ENCODE measurements around the gene FCRL1.

The FCRL1 gene

GRCh38 chr1:157773493-157774350 is 46.2 kb downstream of the FCRL1 start:
- no peaks in the 10 kb centered on the region for H3K36me3 Mint-ChIP-seq
- no peak overlapping the region for H3K4me3 Mint-ChIP-seq
- H3K9me3 Mint-ChIP-seq = no peaks in the 10 kb centered on the region
- no peaks in the 10 kb centered on the region for H3K27me3 Mint-ChIP-seq
- H3K4me1 Mint-ChIP-seq = no peaks in the 10 kb centered on the region
- no peak overlapping the region for H3K27ac Mint-ChIP-seq

DNA sequence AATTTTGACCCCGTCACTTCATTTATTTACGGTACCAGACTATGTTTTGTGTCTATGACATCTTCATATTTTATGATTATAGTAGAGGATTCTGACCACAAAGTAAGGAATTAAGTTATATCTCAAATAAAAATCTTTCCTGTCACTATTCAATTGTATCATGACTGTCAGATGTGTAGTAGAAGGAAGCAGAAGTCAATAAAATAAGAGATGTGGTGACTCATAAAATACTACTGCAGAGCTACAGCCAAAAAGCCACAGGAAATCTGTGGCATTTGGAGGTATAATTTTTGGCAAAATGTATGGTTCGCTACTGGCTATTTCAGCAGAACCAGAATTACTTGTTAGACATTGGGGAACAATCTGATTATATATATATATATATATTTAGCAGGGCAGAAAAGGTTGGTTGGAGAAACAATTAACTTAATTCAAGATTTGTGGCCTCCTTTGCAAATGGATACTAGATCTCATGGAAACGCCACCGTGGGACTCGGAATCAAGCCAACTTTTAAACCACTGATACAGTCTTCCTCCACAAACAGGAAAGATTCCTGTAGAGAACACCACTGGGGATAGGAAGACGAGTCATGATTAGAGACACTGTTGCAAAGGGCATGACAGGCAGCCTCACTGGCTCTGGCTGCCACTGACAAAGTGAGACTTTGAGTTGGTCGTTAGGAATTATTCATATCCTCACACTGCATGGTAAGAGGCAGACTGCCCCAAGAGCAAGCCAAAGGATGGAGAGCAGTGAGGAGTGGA is 48.1 kb downstream of the FCRL1 start:
- no peaks in the 10 kb centered on the region for H3K9me3 Mint-ChIP-seq
- H3K4me3 Mint-ChIP-seq = no peak overlapping the region
- H3K27ac Mint-ChIP-seq = no peak overlapping the region
- no peaks in the 10 kb centered on the region for H3K4me1 Mint-ChIP-seq
- no peaks in the 10 kb centered on the region for H3K36me3 Mint-ChIP-seq
- H3K27me3 Mint-ChIP-seq = peaks cover 2% of the 10 kb centered on the region

DNA sequence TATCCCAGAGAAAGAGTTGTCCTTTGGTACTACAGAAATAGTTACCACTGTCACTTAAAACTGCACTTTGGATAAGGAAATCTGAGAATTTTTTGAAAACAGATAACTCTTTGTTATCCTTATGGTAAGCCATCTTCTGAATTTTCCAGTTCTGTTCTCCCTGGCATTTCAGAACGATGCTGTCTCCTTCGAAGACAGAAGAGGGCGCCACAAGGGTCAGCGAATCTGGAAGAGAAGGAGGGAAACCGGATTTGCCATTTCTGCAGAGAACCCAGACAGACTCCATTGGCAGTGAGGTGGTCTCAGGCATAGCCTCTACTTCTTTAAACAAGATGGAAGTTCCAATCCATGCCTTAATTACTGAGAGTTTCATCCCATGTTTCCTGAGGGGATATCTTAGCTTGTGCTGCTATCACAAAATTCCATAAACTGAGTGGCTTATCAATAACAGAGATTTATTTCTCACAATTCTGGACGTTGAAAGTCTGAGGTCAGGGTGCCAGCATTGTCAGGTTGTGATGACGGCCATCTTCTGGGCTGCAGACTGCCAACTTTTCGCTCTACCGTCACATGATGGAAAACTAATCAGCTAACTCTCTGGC is 49.4 kb downstream of the FCRL1 start:
- Mint-ChIP-seq H3K36me3 (no peaks in the 10 kb centered on the region), H3K9me3 (no peaks in the 10 kb centered on the region), H3K27ac (no peak overlapping the region), H3K4me3 (no peak overlapping the region), H3K4me1 (no peaks in the 10 kb centered on the region), H3K27me3 (peaks cover 2% of the 10 kb centered on the region)

GRCh38 chr1:157766792-157767191 is 53.1 kb downstream of the FCRL1 start:
- H3K9me3 Mint-ChIP-seq = no peaks in the 10 kb centered on the region
- H3K27ac Mint-ChIP-seq = no peak overlapping the region
- no peaks in the 10 kb centered on the region for H3K4me1 Mint-ChIP-seq
- no peaks in the 10 kb centered on the region for H3K36me3 Mint-ChIP-seq
- H3K27me3 Mint-ChIP-seq = peaks cover 5% of the 10 kb centered on the region
- H3K4me3 Mint-ChIP-seq = no peak overlapping the region

DNA sequence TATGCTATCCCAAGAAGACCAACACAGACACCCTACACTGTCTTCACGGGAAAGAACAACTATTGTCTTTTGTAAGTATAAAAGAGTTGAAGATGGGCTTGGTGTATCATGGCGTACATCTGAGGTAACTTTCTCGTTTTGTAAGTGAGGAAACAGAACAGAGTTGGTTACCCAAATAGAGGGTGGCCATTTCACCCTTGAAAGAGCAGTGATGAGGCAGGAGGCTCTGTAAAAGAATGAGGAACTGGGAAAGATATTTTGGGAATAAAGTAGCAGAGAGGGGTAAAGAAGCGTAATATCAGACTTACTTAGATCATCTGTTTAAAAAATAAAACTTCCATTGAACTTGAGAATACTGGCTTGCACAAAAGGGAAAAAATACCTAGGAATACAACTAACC is 61.9 kb downstream of the FCRL1 start:
- no peaks in the 10 kb centered on the region for H3K4me1 Mint-ChIP-seq
- H3K4me3 Mint-ChIP-seq = no peak overlapping the region
- H3K36me3 Mint-ChIP-seq = no peaks in the 10 kb centered on the region
- H3K9me3 Mint-ChIP-seq = peaks cover 5% of the 10 kb centered on the region
- no peak overlapping the region for H3K27ac Mint-ChIP-seq
- no peaks in the 10 kb centered on the region for H3K27me3 Mint-ChIP-seq

DNA sequence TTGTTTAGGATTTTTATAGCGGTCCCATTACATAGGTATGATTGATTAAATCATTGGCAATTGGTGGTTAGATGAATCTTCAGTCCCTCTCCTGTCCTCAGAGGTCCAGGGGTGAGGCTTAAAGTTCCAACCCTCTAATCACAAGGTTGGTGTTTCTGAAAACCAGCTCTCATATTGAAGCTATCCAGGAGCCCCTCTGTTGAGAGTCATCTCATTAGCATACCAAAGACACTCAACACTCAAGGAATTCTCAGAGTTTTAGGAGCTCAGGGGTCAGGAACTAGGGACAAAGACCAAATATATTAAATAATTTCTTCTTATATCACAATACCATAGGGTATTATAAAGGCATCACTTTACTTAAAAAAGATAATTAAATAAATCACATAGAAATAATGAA is 66.3 kb downstream of the FCRL1 start:
- H3K4me3 Mint-ChIP-seq = no peak overlapping the region
- no peaks in the 10 kb centered on the region for H3K4me1 Mint-ChIP-seq
- H3K9me3 Mint-ChIP-seq = no peaks in the 10 kb centered on the region
- H3K27me3 Mint-ChIP-seq = peaks cover 1% of the 10 kb centered on the region
- H3K27ac Mint-ChIP-seq = no peak overlapping the region
- H3K36me3 Mint-ChIP-seq = no peaks in the 10 kb centered on the region

- Mint-ChIP-seq H3K4me1 (no peaks in the 10 kb centered on the region), H3K36me3 (no peaks in the 10 kb centered on the region), H3K27ac (no peak overlapping the region), H3K9me3 (no peaks in the 10 kb centered on the region), H3K4me3 (no peak overlapping the region), H3K27me3 (peaks cover 1% of the 10 kb centered on the region)
Observed at GRCh38 chr1:157751283-157751682, 68.6 kb downstream of the FCRL1 start.

GRCh38 chr1:157748262-157748817 is 71.6 kb downstream of the FCRL1 start:
- Mint-ChIP-seq H3K27me3 (peaks cover 1% of the 10 kb centered on the region), H3K4me1 (no peaks in the 10 kb centered on the region), H3K27ac (no peak overlapping the region), H3K36me3 (no peaks in the 10 kb centered on the region), H3K9me3 (no peaks in the 10 kb centered on the region), H3K4me3 (no peak overlapping the region)
